ENCODE measurements around the gene LBH.

LBH gene

GRCh38 chr2:30270166-30270565 lies 38.8 kb downstream of the LBH start:
- Histone ChIP-seq H3K36me3 (ENCODE audit: insufficient read depth, low read length) (no peaks in the 10 kb centered on the region), H3K27ac (ENCODE audit: low read length) (no peak overlapping the region), H3K4me2 (ENCODE audit: insufficient read depth, low read length) (no peak overlapping the region), H4K20me1 (ENCODE audit: insufficient read depth, low read length) (no peaks in the 10 kb centered on the region), H3K4me3 (ENCODE audit: low read depth in 1 of 2, low read length in 2 of 2) (no peak overlapping the region), H2AFZ (ENCODE audit: low read depth, low read length) (no peak overlapping the region), H3K9me3 (ENCODE audit: insufficient read depth, low read length, severe bottlenecking) (no peaks in the 10 kb centered on the region), H3K27me3 (ENCODE audit: insufficient read depth, low read length, poor library complexity) (no peaks in the 10 kb centered on the region), H3K79me2 (ENCODE audit: insufficient read depth, low read length) (no peaks in the 10 kb centered on the region), H3K9ac (ENCODE audit: low read depth, low read length) (no peak overlapping the region), H3K4me1 (ENCODE audit: insufficient read depth, low read length) (no peaks in the 10 kb centered on the region)
- DNase-seq (no peak), ATAC-seq (ENCODE audit: insufficient read depth, low read depth) (no peak)
- no peak for TF ChIP-seq EZH2 (IDR thresholded peaks at IDR 0.05; ENCODE audit: borderline replicate concordance, low read depth, low read length, severe bottlenecking)
- TF ChIP-seq, protein P1, sequence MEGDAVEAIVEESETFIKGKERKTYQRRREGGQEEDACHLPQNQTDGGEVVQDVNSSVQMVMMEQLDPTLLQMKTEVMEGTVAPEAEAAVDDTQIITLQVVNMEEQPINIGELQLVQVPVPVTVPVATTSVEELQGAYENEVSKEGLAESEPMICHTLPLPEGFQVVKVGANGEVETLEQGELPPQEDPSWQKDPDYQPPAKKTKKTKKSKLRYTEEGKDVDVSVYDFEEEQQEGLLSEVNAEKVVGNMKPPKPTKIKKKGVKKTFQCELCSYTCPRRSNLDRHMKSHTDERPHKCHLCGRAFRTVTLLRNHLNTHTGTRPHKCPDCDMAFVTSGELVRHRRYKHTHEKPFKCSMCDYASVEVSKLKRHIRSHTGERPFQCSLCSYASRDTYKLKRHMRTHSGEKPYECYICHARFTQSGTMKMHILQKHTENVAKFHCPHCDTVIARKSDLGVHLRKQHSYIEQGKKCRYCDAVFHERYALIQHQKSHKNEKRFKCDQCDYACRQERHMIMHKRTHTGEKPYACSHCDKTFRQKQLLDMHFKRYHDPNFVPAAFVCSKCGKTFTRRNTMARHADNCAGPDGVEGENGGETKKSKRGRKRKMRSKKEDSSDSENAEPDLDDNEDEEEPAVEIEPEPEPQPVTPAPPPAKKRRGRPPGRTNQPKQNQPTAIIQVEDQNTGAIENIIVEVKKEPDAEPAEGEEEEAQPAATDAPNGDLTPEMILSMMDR (IDR thresholded peaks at IDR 0.05; ENCODE audit: borderline replicate concordance, extremely low read depth, low read length, poor library complexity, severe bottlenecking): no peak

DNA sequence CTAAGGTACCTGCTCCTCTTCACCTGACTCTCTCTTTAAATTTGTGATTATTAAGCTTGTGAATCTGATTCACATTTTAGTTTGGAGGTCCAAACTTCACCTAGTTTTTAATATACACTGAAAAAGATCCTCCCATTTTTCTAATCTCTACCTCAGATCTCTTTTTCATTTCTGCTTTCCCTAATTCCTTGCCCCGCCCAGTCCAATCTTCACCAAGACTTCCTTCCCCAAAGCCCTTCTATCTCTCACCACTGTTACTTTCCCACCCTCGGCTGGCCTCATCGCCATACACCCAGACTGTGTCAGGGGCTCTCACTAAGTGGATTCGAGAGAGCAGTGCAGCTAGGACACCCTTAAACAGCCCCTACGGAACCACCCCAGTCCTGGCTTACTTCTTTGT lies 40.0 kb downstream of the LBH start:
- TF ChIP-seq EZH2 (IDR thresholded peaks at IDR 0.05; ENCODE audit: borderline replicate concordance, low read depth, low read length, severe bottlenecking): no peak
- TF ChIP-seq, protein P1 (IDR thresholded peaks at IDR 0.05; ENCODE audit: borderline replicate concordance, extremely low read depth, low read length, poor library complexity, severe bottlenecking): no peak
- H3K27ac ChIP-seq (ENCODE audit: low read length): no peak overlapping the region
- H3K9me3 ChIP-seq (ENCODE audit: insufficient read depth, low read length, severe bottlenecking): no peaks in the 10 kb centered on the region
- H4K20me1 ChIP-seq (ENCODE audit: insufficient read depth, low read length): no peaks in the 10 kb centered on the region
- no peak overlapping the region for H3K4me3 ChIP-seq (ENCODE audit: low read depth in 1 of 2, low read length in 2 of 2)
- H3K27me3 ChIP-seq (ENCODE audit: insufficient read depth, low read length, poor library complexity): no peaks in the 10 kb centered on the region
- H2AFZ ChIP-seq (ENCODE audit: low read depth, low read length): no peak overlapping the region
- H3K4me2 ChIP-seq (ENCODE audit: insufficient read depth, low read length): no peak overlapping the region
- H3K36me3 ChIP-seq (ENCODE audit: insufficient read depth, low read length): no peaks in the 10 kb centered on the region
- no peak for DNase-seq
- ATAC-seq (ENCODE audit: insufficient read depth, low read depth): no peak
- H3K9ac ChIP-seq (ENCODE audit: low read depth, low read length): no peak overlapping the region
- H3K4me1 ChIP-seq (ENCODE audit: insufficient read depth, low read length): no peaks in the 10 kb centered on the region
- H3K79me2 ChIP-seq (ENCODE audit: insufficient read depth, low read length): no peaks in the 10 kb centered on the region

DNA sequence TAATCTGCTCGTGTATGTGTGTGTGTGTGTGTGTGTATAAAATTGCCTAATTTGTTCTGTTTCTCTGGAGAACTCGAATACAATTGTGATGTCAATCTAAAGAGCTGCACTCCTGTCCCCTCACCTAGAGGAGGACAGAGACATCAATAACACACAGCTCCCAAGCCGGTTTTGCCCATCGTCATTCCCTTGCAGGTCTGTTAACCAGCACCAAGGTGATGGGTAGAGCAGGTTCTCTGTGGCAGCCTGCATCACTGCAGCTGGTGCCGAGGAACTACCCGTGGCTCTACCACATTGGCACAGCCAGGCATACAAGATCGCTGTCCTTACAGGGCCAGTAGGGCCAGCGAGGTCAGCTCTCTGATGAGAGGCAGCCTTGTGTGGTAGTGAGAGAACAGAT lies 41.0 kb downstream of the LBH start:
- H3K4me2 ChIP-seq (ENCODE audit: insufficient read depth, low read length): no peak overlapping the region
- no peaks in the 10 kb centered on the region for H3K79me2 ChIP-seq (ENCODE audit: insufficient read depth, low read length)
- H3K4me3 ChIP-seq (ENCODE audit: low read depth in 1 of 2, low read length in 2 of 2): no peak overlapping the region
- H3K4me1 ChIP-seq (ENCODE audit: insufficient read depth, low read length): no peaks in the 10 kb centered on the region
- H2AFZ ChIP-seq (ENCODE audit: low read depth, low read length): no peak overlapping the region
- no peaks in the 10 kb centered on the region for H3K27me3 ChIP-seq (ENCODE audit: insufficient read depth, low read length, poor library complexity)
- no peak overlapping the region for H3K27ac ChIP-seq (ENCODE audit: low read length)
- no peak for DNase-seq
- H3K9me3 ChIP-seq (ENCODE audit: insufficient read depth, low read length, severe bottlenecking): no peaks in the 10 kb centered on the region
- H3K9ac ChIP-seq (ENCODE audit: low read depth, low read length): no peak overlapping the region
- ATAC-seq (ENCODE audit: insufficient read depth, low read depth): no peak
- TF ChIP-seq, protein P1 (IDR thresholded peaks at IDR 0.05; ENCODE audit: borderline replicate concordance, extremely low read depth, low read length, poor library complexity, severe bottlenecking): no peak
- no peak for TF ChIP-seq EZH2 (IDR thresholded peaks at IDR 0.05; ENCODE audit: borderline replicate concordance, low read depth, low read length, severe bottlenecking)
- no peaks in the 10 kb centered on the region for H3K36me3 ChIP-seq (ENCODE audit: insufficient read depth, low read length)
- no peaks in the 10 kb centered on the region for H4K20me1 ChIP-seq (ENCODE audit: insufficient read depth, low read length)
